MM.1S (cell line): ENCODE data around the gene PSENEN.

Source experiments
- EZH2 ChIP-seq: fragments of 300-600 bp; sonication (generic); optimal IDR thresholded peaks from 2 replicates; pipeline ENCODE3; 2017; ENCODE audit warnings: low read depth, mild to moderate bottlenecking, antibody characterized with exemption, low read length, mixed read lengths
- TF ChIP-seq, protein P1 (sequence below): fragments of 300-600 bp; sonication (generic); IDR thresholded peaks from 2 replicates; pipeline ENCODE4 v1.5.1; 2016; ENCODE audit warnings: antibody characterized with exemption, low read length, mixed read lengths

DNA sequence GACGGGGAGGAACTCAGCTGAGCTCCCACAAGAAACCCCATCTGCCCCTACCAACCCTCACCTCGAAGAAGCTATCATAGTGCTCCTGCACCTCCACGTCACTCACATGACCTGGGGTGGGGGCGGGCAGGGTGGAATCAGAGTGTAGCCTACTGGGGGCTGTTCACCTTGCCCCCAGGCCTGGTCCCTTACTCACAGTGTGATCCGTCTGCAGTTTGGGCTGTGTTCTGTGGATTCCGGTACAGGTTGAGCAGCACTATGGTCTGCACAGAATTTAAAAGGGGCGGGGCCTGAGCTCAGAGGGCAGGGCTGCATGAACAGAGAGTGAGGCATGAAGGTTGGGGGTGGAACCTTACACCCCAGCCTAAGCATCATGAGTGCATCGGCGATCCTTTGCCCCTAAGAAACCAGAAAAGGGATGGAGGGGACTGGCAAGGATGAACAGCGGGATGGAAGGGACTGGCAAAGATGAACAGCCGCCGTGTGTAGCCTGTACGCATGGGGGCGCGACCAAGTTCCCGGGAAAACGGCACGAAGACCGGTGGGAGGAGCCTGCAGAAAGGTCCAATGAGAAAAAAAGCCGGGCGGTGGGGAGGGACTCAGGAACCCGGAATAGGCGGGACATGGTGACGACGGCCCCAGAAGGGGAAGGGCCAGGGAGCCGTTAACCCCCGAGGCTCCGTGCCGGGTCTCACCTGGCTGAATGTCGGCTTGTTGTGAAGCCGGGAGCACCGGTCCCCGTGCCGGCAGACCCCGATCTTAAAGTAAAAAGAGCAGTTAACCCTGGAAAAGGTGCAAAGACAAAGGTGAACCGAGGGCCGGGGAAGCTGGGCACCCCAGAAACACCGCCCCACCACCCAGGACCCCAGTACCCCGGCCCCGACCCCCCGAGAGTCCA, 772 bp upstream of the PSENEN start:
- TF ChIP-seq, protein P1, sequence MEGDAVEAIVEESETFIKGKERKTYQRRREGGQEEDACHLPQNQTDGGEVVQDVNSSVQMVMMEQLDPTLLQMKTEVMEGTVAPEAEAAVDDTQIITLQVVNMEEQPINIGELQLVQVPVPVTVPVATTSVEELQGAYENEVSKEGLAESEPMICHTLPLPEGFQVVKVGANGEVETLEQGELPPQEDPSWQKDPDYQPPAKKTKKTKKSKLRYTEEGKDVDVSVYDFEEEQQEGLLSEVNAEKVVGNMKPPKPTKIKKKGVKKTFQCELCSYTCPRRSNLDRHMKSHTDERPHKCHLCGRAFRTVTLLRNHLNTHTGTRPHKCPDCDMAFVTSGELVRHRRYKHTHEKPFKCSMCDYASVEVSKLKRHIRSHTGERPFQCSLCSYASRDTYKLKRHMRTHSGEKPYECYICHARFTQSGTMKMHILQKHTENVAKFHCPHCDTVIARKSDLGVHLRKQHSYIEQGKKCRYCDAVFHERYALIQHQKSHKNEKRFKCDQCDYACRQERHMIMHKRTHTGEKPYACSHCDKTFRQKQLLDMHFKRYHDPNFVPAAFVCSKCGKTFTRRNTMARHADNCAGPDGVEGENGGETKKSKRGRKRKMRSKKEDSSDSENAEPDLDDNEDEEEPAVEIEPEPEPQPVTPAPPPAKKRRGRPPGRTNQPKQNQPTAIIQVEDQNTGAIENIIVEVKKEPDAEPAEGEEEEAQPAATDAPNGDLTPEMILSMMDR, result peak; percentile 29
- no peak for TF ChIP-seq EZH2
